ENCODE measurements around the gene MSL3.

- TF ChIP-seq CTCF (IDR thresholded peaks at IDR 0.05) (no peak), POLR2A (IDR thresholded peaks at IDR 0.05) (no peak)
These were observed 7.3 kb upstream of the MSL3 start for GRCh38 chrX:11750694-11751093.
